HG03354 (cell line): ENCODE data around the gene AKR1C4.

Experiments used
- ATAC-seq: cut with Tn5 transposase; IDR thresholded peaks from one replicate; pipeline ENCODE4 v1.9.1; 2021; ENCODE audit warnings: mild to moderate bottlenecking; ENCODE audit not compliant: unreplicated experiment, poor library complexity, severe bottlenecking

AKR1C4 gene

DNA sequence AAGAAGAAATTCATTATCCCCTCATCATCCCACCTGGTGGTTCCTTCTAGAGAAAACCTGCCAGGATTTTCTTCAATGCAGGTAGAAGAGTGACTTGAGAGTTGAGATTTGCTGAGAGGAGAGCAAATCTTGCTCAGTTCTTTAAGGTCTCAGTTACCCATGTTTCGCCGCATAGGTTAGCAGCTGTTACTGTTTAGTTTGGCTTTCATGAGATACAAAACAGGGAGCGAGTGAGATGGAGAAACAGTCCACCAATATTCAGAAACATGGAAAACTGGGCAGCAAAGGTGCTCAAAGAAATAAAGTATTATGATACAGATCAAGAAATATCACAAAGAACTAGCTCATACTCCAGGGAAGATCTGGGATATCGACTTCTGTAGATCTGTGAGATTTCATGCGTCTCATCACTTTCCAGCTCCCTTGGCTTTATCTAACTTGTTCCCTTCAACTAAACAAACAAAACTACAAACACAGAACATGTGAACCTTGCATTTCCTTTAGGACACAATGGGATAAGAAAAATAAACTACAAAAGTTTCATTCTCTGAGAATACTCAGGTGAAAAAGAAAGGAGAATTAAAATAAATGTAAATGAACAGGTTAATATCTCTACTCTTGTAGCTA is 63.4 kb downstream of the AKR1C4 start:
- ATAC-seq, result no peak

DNA sequence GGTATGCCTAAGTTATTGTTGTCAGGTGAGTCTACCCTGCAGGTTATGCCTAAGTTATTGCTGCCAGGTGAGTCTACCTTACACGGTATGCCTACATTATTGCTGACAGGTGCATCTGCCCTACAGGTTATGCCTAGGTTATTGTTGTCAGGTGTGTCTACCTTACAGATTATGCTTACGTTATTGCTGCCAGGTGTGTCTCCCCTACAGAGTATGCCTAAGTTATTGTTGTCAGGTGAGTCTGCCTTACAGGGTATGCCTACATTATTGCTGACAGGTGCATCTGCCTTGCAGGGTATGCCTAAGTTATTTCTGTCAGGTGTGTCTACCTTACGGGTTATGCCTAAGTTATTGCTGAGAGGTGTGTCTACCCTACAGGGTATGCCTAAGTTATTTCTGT is 64.2 kb downstream of the AKR1C4 start:
- ATAC-seq, result no peak

DNA sequence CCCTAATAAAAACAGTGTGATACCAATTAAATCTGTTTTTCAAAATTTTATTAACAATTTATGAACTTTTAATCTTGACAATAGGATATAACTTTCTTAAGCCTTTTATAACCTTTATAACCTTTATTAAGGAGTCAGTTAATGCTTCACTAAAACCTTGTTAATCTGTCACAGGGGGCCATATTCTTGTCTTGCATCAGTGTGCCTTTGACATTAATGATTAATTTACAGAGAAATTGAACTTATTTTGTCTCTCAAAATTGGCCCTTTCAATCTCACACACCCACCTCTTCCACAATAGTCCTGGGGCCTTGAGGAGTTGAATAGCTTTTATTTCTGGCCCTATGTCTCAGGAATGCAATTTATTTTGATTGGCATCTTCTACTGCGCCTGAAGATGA is 68.5 kb downstream of the AKR1C4 start:
- no peak for ATAC-seq

GRCh38 chr10:5266351-5266750 is 69.7 kb downstream of the AKR1C4 start:
- ATAC-seq, result no peak

GRCh38 chr10:5266804-5267203 is 70.2 kb downstream of the AKR1C4 start:
- ATAC-seq, result no peak

DNA sequence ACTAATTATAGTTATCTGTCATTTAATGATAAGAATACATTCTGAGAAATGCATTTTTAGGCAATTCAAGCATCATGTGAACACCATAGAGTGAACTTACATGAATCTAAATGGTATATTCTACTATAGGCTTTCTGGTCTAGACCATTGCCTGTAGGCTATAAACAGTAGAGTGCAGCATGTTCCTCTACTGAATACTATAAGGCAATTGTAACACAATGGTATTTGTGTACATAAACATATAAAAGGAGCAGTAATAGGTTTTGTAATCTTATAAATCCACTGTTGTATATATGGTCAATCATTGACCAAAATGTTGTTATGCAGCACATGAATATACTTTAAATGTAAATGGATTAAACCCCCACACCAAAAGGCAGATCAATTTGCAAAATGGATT is 71.6 kb downstream of the AKR1C4 start:
- ATAC-seq, result no peak
